HG03521 (cell line): ENCODE measurements around the gene ARRB1.
"Not testable (repeated sequence)": the region's sequence is repeated elsewhere in the genome, so short reads cannot be mapped to it uniquely, and the experiment has no call there.

Experiments
- ATAC-seq: cut with Tn5 transposase; IDR thresholded peaks from one replicate; pipeline ENCODE4 v1.9.1; 2021; ENCODE audit warnings: mild to moderate bottlenecking, moderate library complexity; ENCODE audit not compliant: unreplicated experiment

ARRB1 gene

DNA sequence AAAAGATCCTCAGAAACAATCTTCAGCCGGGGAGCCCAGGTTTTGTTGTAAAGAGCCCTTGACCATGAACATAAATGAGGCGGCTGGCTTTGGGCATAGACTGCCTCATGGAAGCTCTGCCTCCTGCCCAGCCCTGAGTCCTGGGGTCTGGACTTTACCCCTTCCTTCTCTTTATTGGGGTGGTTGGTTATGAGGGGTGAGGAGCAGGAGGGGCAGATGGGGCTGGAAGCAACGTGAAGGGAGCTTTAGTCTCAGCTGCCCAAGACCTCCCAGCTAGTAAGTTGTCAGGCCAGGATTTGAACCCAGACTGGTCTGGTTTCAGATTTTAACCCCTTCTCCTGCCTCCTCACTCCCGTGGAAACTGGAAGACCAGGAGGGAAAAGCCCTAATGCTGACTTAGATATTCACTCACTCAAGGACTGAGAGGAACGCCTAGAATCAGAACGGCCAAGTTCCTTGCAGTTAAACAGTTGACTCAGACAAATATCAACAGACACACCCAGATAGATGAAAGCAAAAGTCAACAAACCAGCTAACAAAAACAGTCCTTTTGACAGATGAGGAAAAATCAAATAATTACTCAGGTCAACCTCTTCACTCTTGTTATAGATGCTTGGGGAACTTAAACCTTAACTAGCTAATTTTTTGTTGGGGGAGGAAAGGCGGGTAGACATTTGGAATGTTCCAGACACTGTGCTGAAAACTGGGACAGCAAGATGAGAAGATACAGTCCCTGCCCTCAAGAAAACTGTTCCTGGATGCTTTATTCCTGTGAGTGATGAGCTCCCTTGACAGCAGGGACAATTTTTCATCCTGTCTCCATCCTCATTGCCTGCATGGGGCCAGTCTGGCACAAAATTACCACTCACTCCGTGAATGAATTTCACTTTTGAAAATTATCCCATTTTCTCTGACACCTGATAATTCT, 20.8 kb upstream of the ARRB1 start:
- ATAC-seq, result no peak

DNA sequence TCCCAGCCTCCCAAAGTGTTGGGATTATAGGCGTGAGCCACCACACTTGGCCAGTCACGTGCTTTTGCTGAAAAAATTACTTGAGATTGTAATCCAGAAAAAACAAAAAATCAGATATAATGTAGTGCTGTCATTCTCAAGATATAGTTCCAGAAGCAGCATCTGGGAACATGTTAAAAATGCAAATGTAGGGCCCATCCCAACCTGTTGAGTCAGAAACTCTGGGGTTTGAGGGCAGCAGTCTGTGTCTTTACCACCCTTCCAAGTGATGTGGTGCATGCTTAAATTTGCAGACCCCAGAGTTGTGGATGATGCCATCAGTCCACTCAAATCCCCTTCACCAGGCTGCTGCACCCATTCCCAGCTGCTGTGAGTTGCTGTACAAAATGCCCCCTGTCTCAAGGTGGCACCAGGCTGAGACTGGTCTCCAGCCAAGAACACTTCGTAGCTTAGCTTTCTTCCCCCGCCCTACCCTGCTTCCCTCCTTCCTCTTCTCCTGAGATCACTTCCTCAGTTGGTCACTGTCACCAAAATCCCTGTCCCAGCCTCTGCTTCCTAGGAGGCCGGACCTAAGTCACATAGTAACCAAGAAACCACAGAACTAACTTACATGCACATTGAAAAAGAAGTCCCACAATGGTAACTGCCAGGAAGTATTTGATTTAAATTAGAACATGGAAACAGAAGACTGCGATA, 18.2 kb upstream of the ARRB1 start:
- no peak for ATAC-seq

DNA sequence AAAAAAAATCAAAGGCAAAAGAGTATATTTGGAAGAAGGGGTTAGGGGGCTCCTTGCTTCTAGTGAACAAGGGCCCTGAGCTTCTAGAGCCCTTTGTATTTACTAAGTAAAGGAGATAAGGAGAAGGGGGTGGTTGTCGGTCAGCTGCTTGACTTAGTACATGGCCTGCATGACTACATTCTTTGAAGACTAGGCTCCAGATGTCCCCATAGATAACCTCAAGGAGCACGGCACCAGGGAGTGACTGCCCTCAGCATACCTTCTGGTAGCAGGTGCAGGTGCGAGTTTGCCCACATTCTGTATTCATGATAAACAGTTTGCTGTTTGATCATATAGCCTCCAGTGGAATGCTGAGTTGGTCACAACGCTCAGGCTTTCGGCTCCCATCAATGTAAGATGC, 15.4 kb upstream of the ARRB1 start:
- not testable (repeated sequence) for ATAC-seq

GRCh38 chr11:75365711-75366181, 14.3 kb upstream of the ARRB1 start:
- ATAC-seq, result no peak

DNA sequence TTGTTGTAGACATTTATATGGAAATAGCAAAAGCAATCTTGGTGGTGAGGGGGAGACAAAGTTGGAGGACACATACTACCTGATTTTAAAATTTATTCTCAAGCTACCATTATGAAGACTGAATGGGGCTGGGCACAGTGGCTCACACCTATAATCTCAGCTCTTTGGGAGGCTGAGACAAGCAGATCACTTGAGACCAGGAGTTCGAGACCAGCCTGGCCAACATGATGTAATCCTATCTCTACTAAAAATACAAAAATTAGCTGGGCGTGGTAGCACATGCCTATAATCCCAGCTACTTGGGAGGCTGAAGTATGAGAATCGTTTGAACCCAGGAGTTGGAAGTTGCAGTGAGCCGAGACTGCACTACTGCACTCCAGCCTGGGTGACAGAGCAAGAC, 10.8 kb upstream of the ARRB1 start:
- ATAC-seq, result not testable (repeated sequence)

GRCh38 chr11:75356613-75357012, 5.2 kb upstream of the ARRB1 start:
- no peak for ATAC-seq

- ATAC-seq, result no peak
Observed at GRCh38 chr11:75355051-75355450, 3.6 kb upstream of the ARRB1 start.

DNA sequence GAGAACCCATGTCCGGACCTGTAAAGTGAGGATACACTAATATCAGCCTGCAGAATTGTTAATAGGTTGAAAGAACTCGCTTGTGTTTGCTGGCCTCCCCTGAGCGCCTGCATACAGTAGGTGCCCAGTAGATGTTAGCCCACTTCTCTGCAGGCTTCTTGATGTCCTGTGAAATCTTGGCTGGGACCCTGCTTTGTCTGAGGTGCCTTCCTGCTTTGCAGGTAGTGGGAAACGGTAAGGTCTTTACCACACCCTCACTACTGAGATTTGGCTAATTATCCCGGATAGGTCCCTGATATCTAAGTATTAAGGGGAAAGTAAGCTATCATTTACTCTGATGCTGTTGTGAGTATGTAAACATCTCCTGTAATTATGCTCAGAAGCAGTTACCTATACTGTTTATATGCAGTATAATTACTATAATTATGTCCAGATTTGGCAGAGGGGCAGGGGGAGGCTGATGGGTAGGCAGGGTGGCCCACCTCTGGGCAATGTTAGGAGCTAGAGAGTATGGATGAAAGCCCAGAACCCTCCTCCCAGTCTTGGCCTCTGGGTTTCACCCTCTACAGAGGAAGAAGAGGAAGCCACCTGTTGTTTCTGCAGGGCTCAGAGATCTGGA, 1.2 kb upstream of the ARRB1 start:
- no peak for ATAC-seq

DNA sequence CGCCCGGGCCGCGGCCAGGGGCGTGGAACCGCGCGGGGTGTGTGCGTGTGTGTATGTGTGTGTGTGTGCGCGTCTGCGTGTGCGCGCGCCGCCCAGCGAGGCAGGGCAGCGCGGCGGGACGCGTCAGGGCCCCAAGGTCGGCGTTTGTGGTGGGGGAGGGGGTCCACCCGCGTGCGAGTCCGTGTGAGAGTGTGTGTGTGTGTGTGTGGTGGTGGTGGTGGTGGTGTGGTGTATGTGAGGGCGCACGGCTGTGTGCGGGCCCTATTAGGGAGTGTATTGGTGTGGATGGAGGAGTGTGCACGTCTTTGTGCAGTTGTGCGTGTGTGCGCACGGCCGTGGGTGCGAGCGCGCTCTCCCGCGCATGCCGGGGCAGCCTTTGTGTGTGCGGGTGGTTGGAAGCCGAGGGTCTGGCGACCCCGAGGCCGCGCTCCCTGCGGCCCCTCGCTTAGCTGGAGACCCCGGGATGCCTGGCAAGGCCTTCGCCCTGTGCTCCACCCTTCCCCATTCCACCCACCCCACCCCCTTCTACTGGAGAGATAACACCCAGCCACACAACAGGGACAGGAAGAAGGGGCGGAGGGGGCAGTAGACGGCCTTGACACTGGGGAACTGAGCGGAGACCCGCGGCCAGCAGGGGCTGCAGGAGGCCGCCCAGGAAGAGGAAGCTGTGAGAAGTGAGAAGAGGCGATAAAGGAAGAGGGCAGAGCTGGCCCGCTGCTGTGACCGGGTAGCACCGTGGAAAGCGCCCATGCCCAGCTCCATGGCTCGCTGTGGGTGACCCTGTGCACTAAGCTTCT, 528 bp upstream of the ARRB1 start:
- no peak for ATAC-seq

- ATAC-seq, result no peak
Observed at GRCh38 chr11:75350743-75351540, 519 bp downstream of the ARRB1 start.

- no peak for ATAC-seq
Observed at GRCh38 chr11:75350122-75350742, 1.2 kb downstream of the ARRB1 start.

GRCh38 chr11:75349521-75350116, 1.8 kb downstream of the ARRB1 start:
- no peak for ATAC-seq

GRCh38 chr11:75347781-75348566, 3.5 kb downstream of the ARRB1 start:
- no peak for ATAC-seq

GRCh38 chr11:75346912-75347647, 4.4 kb downstream of the ARRB1 start:
- no peak for ATAC-seq

GRCh38 chr11:75346296-75346695, 5.2 kb downstream of the ARRB1 start:
- no peak for ATAC-seq

DNA sequence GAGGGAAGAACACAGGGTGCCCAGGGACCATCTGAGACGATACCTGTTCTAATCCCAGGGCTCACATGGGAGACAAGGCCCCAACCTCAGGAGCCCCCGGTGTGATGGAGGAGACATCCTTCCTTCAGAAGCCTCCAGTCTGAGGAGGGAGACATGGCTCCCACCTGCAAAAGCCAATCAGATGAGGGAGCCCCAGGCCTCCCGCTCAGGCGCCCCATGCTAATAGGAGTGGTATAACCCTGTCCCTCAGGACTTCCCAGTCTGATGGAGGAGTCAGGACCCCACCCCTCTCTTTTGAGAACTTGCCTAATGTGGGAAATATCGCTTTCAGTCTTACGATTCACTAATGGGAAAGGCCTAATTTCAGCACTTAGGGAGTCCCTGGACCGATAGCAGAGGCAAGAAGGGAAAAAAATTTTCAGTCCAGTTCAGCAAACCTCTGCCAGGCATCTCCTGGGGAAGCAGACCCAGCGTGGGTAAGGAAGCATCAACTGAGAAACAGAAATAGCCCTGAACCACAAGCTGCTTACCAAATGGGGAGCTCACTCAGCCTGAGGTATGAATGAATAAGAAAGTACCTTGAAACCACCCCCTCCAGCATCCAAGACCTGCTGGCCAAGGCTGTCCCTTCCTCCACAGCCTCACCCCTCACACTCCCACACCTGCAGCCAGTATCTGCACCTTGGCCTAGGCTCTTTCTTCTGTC, 5.9 kb downstream of the ARRB1 start:
- no peak for ATAC-seq
